OCI-LY3 (cell line): ENCODE data around the gene LRFN2.

Experiments used
- CTCF ChIP-seq: fragments of 200-600, 300-600 bp; sonication (generic); IDR thresholded peaks from 2 replicates; pipeline ENCODE4 v1.5.1; 2014; ENCODE audit warnings: antibody characterized with exemption, low read length, low read depth
- EZH2phosphoT487 ChIP-seq: fragments of 200-600 bp; shearing (Covaris generic); IDR thresholded peaks from 2 replicates; pipeline ENCODE4 v1.6.1; 2018; ENCODE audit warnings: antibody characterized with exemption, mixed run types, low read depth

- TF ChIP-seq CTCF (no peak), EZH2phosphoT487 (no peak)
These were observed 42.3 kb upstream of the LRFN2 start for GRCh38 chr6:40629463-40629862.
